HG02884 (cell line): ENCODE data around the gene RAD9A.

Experiments used
- ATAC-seq: cut with Tn5 transposase; IDR thresholded peaks from one replicate; pipeline ENCODE4 v1.9.1; 2021; ENCODE audit warnings: mild to moderate bottlenecking, moderate library complexity; ENCODE audit not compliant: unreplicated experiment

RAD9A gene

DNA sequence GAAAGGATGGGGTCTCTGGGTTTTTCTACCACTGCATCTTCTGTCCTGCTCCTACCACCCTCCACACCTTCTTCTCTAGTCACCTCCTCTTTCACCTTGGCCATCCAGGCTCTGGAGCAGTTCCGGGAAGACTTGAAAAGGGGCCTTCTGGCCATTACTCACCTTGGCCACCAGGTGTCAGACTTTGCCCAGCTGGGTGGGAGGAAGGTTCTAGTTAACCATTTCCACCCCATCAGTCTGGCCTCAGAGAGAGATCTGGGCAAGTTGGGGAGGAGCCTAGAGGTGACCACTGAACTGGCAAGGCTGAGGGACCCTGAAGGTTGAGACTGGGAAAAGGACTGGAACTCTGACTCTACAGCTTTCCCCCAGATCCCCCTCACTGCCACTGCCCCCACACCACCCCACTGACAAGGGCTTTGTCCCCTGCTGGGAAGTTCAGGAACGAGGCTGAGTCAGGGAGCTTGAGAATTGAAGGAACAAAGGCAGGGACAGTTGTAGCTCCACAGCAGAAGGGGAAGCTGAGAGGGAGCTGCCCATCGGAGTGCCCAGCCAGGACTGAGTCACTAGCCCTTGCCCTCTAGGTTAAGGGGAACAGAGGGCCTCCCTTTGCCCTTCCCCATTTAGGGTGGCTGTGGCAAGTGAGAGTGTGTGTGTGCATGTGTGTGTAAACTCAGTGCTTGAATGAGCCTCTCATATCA lies 34.8 kb upstream of the RAD9A start:
- ATAC-seq: no peak

DNA sequence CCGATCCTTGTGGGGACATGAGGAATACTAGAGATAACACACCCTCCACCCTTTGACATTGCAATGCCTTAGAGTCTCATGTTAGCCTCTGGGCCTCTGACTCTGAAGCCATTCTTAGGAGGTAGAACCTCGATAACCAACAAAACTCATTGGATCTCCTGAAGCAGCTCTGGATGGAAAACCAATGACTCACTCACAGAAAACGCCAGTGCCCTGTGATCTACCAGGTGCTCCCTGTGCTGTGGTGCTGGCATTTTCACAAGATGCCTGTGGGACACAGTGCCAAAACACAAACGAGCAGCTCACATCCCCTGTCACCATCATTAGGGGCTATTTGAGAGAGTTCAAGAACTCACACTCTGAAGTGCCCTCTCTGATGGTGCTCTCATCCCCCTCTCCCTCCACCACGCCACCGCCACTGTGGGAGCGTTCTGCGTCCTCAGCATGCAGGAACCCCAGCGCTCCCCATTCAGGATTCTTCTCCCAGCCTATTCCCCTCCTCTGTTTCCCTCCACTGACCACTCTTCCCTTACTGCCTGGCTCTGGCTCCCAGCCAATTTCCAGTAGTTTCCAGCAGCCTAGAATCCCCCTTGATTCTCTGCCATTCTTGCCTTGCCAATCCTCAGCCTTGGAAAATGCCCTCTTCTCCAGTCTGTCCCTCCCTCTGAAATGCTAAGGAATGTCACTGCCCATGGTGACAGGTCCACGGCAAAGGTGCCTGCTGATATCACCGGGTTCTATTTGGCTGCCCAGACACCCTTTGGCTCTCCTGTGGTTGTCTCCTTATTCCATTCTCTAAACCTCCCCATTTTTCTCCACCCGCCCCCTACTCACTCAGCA lies 33.7 kb upstream of the RAD9A start:
- no peak for ATAC-seq

DNA sequence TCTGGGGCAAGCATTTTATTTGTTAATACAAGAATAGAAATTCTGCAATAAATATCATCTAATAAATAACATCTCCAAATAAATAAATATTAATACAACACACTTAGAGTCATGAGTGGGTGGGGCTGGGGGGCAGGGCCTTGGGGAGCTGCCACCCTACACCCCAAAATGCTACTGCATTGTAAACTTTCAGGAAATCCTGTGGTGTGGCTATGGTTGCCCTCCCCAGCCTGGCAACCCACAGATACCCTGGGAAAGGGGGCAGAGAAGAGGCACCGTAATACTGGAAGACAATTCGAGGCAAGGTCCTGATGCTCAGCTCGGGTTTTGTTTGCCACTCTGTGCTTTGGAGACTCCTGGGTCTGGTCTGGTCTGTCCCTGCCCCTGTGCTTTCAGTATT lies 27.6 kb upstream of the RAD9A start:
- no peak for ATAC-seq

DNA sequence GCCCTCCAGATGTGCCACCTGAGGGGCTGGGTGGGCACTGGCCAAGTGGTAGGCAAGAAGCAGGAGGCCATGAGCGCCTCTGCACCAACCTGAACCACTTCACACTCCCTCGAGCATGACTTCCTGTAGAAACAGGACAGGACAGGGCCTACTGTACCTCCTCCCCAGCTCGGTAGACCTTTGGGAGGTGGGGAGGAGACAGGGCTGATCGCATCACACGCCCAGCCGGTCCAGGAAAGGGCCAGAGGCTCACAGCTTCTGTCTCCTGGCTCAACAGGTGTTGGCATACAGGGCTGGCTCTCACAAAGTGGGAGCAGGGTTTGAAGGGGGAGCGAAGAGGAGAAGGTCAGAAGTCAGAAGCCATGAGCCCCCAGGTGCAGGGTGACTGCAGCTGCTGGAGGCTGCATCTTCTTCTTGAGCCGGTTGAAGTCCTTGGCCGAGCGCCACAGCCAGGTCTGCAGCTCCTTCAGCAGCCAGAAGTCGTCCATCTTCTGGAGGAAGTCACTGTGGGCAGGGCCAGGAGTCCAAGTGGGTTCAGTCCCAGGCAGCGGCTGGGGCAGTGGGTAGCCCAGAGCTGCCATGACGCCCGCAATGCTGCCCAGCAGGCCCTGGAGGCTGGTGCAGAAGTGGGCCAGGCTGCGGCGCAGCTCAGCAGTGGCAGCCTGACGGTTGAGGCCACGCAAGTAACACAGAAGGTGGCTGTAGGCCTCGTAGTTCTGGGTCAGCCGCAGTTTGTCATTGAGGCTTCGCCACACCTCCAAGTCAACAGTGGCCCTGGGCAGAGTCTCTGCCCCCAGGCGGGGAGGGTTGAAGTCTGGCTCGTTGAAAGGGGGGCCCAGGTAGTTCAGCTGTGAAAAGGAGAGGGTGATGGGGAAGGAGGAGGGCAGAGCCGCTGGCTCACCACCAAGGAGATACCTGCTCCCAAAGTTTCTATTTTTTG lies 26.7 kb upstream of the RAD9A start:
- no peak for ATAC-seq

GRCh38 chr11:67365736-67366444 lies 25.9 kb upstream of the RAD9A start:
- no peak for ATAC-seq

DNA sequence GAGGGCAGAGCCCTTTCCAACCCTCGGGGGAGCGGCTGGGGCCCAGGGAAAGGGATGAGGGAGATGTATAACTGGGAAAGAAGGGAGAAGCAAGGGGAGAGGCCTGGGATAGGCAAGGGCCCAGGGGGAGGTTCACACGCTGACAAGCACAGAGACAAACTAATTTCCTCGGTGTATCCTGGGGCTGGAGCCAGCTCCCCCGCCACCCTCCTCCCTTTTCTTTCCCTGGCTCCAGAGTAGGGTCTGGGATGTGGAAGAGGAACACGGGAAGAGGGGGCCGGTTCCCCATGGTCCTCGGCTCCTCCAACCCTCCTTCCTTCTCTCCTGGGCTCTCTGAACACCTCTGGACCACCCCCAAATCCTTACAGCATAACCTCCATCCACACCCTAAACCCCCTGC lies 25.2 kb upstream of the RAD9A start:
- ATAC-seq: no peak

- ATAC-seq: no peak
Measured at GRCh38 chr11:67366961-67367760, 24.6 kb upstream of the RAD9A start.

GRCh38 chr11:67367761-67368227 lies 24.0 kb upstream of the RAD9A start:
- ATAC-seq: no peak

DNA sequence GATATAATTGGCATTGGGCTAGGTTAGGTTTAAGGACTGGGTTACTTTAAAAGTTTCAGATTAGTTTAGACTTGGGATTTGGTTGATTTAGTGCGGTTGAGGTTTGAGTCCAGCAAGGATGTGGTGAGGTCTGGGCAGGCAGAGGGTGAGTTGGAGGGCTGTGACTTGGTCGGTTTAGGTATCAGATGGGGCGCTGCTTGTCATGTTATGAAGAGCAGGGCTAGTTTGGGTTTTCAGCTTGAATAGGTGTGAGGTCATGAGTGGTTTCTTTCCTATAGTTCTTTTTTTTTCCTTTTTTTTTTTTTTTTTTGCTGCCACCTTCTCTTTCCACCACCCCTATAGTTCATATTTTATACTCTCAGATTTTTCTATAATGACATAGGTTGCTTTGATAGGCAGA lies 23.2 kb upstream of the RAD9A start:
- ATAC-seq: no peak

GRCh38 chr11:67369275-67369674 lies 22.5 kb upstream of the RAD9A start:
- ATAC-seq: no peak

GRCh38 chr11:67369801-67370284 lies 21.9 kb upstream of the RAD9A start:
- no peak for ATAC-seq

DNA sequence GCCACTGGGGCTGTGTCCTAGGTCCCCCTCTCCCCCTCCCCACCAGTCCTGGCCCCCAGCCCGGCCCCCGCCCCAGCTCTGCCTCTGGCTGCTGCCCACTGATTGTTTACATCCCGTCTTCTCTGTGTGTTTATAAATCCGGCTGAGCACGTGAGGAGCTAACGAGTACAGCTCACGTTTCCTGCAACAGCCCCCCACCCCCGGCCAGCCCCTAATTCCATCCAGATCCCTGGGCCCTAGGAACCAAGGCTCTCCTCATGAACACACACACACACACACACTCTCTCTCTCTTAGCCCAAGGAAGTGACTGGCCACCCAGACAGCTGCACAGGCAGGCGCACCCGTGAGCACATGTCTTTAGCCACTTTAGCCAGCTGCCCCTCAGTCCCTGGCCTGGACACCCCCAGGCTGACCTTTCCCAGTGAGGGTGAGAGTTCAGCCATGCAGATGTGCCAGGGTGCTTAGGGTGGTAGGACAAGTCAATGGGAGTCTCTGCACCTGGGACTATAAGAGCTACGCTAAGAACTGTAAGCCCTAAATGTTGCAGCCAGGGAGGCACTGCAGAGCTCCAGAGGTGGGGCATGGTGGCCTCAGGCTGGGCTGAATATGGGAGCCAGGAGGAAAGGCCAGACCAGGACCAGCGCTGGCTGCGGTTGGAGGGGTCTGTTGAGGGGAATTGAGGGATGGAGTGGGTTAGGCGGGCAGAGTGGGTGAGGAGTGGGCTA lies 21.3 kb upstream of the RAD9A start:
- ATAC-seq: no peak

DNA sequence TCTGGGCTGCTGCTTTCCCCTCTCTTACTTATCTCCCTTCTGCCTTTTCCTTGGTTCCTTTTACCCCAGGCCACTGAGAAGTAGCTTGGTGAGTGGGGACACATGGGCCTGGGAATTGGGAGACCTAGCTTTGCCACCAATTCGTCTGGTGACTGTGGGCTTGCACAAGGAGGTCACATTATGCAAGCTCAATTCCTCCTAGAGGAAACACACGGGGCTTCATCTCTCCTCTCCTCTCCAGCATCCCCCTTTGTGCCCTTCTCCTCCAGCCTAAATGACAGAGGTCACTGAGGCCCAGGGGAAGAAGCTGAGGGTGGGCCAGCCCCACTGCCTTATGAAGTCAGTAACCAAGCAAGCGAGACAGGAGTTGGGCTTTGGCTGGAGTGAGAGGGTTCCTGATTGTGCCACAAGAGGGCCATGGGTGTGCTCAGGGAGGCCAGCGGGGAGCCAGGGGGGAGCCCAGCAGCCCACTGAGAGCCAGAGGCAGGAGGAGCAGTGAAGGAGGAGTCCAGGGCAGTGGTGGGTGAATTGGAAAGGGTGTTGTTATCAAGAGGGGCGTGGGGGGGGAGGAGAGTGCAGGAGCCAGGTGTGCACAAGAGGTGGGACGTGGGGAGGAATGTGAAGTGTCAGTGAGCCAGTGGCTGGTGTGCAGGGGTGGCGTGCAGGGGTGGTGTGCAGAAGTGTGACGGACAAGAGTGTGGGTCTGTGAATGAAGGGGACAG lies 20.4 kb upstream of the RAD9A start:
- ATAC-seq: no peak

- ATAC-seq: no peak
Measured at GRCh38 chr11:67371911-67372320, 19.9 kb upstream of the RAD9A start.

GRCh38 chr11:67372321-67372992 lies 19.3 kb upstream of the RAD9A start:
- no peak for ATAC-seq

DNA sequence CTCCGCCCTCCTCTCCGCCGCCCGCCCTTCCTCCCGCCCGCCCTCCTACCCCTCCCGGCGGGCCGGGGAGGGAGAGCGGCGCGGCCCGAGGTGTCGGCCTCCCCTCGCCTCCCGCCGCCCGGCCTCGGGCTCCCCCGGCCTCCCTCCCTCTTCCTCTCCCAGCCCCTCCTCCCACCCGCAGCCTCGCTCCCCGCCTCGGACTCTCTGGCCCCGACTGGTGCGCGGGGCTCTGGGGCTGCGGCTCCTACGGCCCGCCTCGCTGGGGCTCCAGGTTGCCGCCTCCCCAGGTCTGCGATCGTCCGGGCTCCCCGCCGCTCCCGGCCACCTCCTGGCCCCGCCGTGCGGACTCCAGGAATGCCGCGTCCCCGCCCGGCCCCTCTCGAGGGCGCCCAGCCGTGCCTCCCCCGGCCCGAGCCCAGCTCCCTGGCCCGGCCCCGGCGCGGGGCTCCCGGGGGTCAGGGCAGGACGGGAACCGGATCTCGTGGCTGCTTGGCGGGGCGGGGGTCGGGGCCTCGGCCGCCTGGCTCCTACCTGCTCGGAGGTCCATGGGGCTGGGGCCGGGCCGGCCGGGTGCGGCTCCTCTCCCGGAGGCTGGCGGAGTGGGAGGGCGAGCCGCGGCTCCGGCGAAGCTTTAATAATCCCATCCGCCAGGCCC lies 18.7 kb upstream of the RAD9A start, which contains the start of gene CLCF1:
Gene CLCF1 (minus strand): TSS at position 606 of the 655 bp plus-strand sequence. CDS start 59 bp downstream, at position 547.
- no peak for ATAC-seq
